ENCODE results near the gene SSR4. TPM values are rescaled to one million over a fixed set of nuclear protein-coding genes. Genes with fewer than 3 reads are reported as not detected.

SSR4 gene
- total RNA-seq, 1 experiment from 2014 or later, result 203 TPM

- TF ChIP-seq ARID4B (CRISPR knock-in tag; IDR thresholded peaks at IDR 0.05; ENCODE audit: borderline replicate concordance) (no peak), ELF4 (CRISPR knock-in tag; IDR thresholded peaks at IDR 0.05; ENCODE audit: low read depth) (no peak), MXD4 (CRISPR knock-in tag; IDR thresholded peaks at IDR 0.05; ENCODE audit: borderline replicate concordance) (no peak), RORB (CRISPR knock-in tag; IDR thresholded peaks at IDR 0.05) (no peak)
These were observed 7.2 kb downstream of the SSR4 start (continued) for GRCh38 chrX:153801669-153802068.

GRCh38 chrX:153802513-153803045 lies 8.1 kb downstream of the SSR4 start:
- no peaks in the 10 kb centered on the region for H3K9me3 Mint-ChIP-seq
- H3K27ac Mint-ChIP-seq, result peak overlapping the region; percentile 89
- no peaks in the 10 kb centered on the region for H3K4me1 Mint-ChIP-seq
- TF ChIP-seq AR (CRISPR knock-in tag; IDR thresholded peaks at IDR 0.05), result no peak
- ChIA-PET POLR2A (no interaction called here), CTCF (interaction anchor here (0.6 to 1.4 kb wide), 2 partner anchors 36 to 150 kb away, joined by 3 read pairs; no protein-coding TSS in a partner anchor)
- H3K36me3 Mint-ChIP-seq, result peaks cover 10% of the 10 kb centered on the region
- no peak overlapping the region for H3K4me3 Mint-ChIP-seq
- ATAC-seq, result no peak
- no peaks in the 10 kb centered on the region for H3K27me3 Mint-ChIP-seq (ENCODE audit: low read depth)
- no peak for DNase-seq (ENCODE audit: low spot score)

- Mint-ChIP-seq H3K27me3 (ENCODE audit: low read depth) (no peaks in the 10 kb centered on the region), H3K4me1 (peaks cover 2% of the 10 kb centered on the region; the same call in 1 of the 2 replicates), H3K27ac (0 out of 2 replicates have a peak overlapping the region, but pooled peaks have one; percentile 49), H3K4me3 (no peak overlapping the region), H3K9me3 (no peaks in the 10 kb centered on the region), H3K36me3 (peaks cover 7% of the 10 kb centered on the region)
- ATAC-seq, result no peak
- POLR2A ChIA-PET, result interaction anchor here (1.1 kb wide), 1 partner anchor 9 kb away, joined by 4 read pairs; the partner anchor contains the start of genes IDH3G and SSR4
- CTCF ChIA-PET, result interaction anchor here (0.6 to 1.4 kb wide), 3 partner anchors 18 to 196 kb away, joined by 3 to 4 read pairs (median 4); no protein-coding TSS in a partner anchor
- DNase-seq (ENCODE audit: low spot score), result no peak
- TF ChIP-seq USF1 (CRISPR knock-in tag; IDR thresholded peaks at IDR 0.05) (no peak), NR3C1 (CRISPR knock-in tag; conservative IDR thresholded peaks at IDR 0.05; ENCODE audit: low read depth) (no peak), JUN (CRISPR knock-in tag; IDR thresholded peaks at IDR 0.05) (no peak), GRHL2 (CRISPR knock-in tag; IDR thresholded peaks at IDR 0.05; ENCODE audit: insufficient replicate concordance, severe bottlenecking) (no peak), ZNF317 (CRISPR knock-in tag; IDR thresholded peaks at IDR 0.05; ENCODE audit: borderline replicate concordance, low read depth) (no peak), TCF7 (CRISPR knock-in tag; IDR thresholded peaks at IDR 0.05; ENCODE audit: low read depth) (no peak), SOX15 (CRISPR knock-in tag; IDR thresholded peaks at IDR 0.05) (no peak), FOXJ3 (CRISPR knock-in tag; IDR thresholded peaks at IDR 0.05; ENCODE audit: borderline replicate concordance) (no peak), MYBL2 (CRISPR knock-in tag; IDR thresholded peaks at IDR 0.05) (no peak), IRF2 (CRISPR knock-in tag; IDR thresholded peaks at IDR 0.05; ENCODE audit: borderline replicate concordance, low read depth) (no peak), ZNF671 (CRISPR knock-in tag; IDR thresholded peaks at IDR 0.05) (no peak), PRDM15 (CRISPR knock-in tag; IDR thresholded peaks at IDR 0.05) (no peak), ZNF396 (CRISPR knock-in tag; IDR thresholded peaks at IDR 0.05; ENCODE audit: borderline replicate concordance) (no peak)
These were observed 9.0 kb downstream of the SSR4 start for GRCh38 chrX:153803211-153804099.

Data from WTC11 (cell line).